ENCODE results near the gene NR2C2. TPM values are rescaled to one million over a fixed set of nuclear protein-coding genes. Genes with fewer than 3 reads are reported as not detected.

Gene NR2C2
- polyA plus RNA-seq, 1 experiment = 17.9 TPM

- no peaks in the 10 kb centered on the region for H3K27me3 ChIP-seq (ENCODE audit: control insufficient read depth, insufficient read depth, low read length)
- ChIA-PET POLR2A (no interaction called here), CTCF (no interaction called here)
- no peak for DNase-seq (ENCODE audit: low read depth)
- no peak for TF ChIP-seq CTCF (IDR thresholded peaks at IDR 0.05; ENCODE audit: insufficient read depth, low read depth, low read length)
- H3K4me3 ChIP-seq (ENCODE audit: low read depth, low read length) = no peak overlapping the region
- H3K36me3 ChIP-seq (ENCODE audit: control insufficient read depth, insufficient read depth, low read length) = peaks cover 26% of the 10 kb centered on the region
Observed at GRCh38 chr3:15074500-15074899, 127.1 kb downstream of the NR2C2 start.

- Histone ChIP-seq H3K4me3 (ENCODE audit: low read depth, low read length) (no peak overlapping the region), H3K27me3 (ENCODE audit: control insufficient read depth, insufficient read depth, low read length) (no peaks in the 10 kb centered on the region), H3K36me3 (ENCODE audit: control insufficient read depth, insufficient read depth, low read length) (peaks cover 38% of the 10 kb centered on the region)
- no peak for TF ChIP-seq CTCF (IDR thresholded peaks at IDR 0.05; ENCODE audit: insufficient read depth, low read depth, low read length)
- ChIA-PET CTCF (no interaction called here), POLR2A (no interaction called here)
- no peak for DNase-seq (ENCODE audit: low read depth)
Observed at GRCh38 chr3:15079091-15079490, 131.7 kb downstream of the NR2C2 start.

GRCh38 chr3:15081960-15082664 is 134.7 kb downstream of the NR2C2 start:
- CTCF ChIA-PET = interaction anchor here (1.4 kb wide), 1 partner anchor 12 kb away, joined by 3 read pairs; no protein-coding TSS in a partner anchor
- no peak overlapping the region for H3K4me3 ChIP-seq (ENCODE audit: low read depth, low read length)
- POLR2A ChIA-PET = no interaction called here
- H3K27me3 ChIP-seq (ENCODE audit: control insufficient read depth, insufficient read depth, low read length) = no peaks in the 10 kb centered on the region
- TF ChIP-seq CTCF (IDR thresholded peaks at IDR 0.05; ENCODE audit: insufficient read depth, low read depth, low read length) = no peak
- H3K36me3 ChIP-seq (ENCODE audit: control insufficient read depth, insufficient read depth, low read length) = peaks cover 38% of the 10 kb centered on the region
- no peak for DNase-seq (ENCODE audit: low read depth)

GRCh38 chr3:15083252-15083651 is 135.9 kb downstream of the NR2C2 start:
- ChIA-PET CTCF (interaction anchor here (1.4 kb wide), 1 partner anchor 11 kb away, joined by 3 read pairs; no protein-coding TSS in a partner anchor), POLR2A (no interaction called here)
- TF ChIP-seq CTCF (IDR thresholded peaks at IDR 0.05; ENCODE audit: insufficient read depth, low read depth, low read length) = no peak
- Histone ChIP-seq H3K4me3 (ENCODE audit: low read depth, low read length) (no peak overlapping the region), H3K36me3 (ENCODE audit: control insufficient read depth, insufficient read depth, low read length) (peaks cover 29% of the 10 kb centered on the region), H3K27me3 (ENCODE audit: control insufficient read depth, insufficient read depth, low read length) (no peaks in the 10 kb centered on the region)
- no peak for DNase-seq (ENCODE audit: low read depth)

GRCh38 chr3:15086263-15086662 is 138.9 kb downstream of the NR2C2 start:
- no peak for TF ChIP-seq CTCF (IDR thresholded peaks at IDR 0.05; ENCODE audit: insufficient read depth, low read depth, low read length)
- H3K4me3 ChIP-seq (ENCODE audit: low read depth, low read length) = no peak overlapping the region
- H3K36me3 ChIP-seq (ENCODE audit: control insufficient read depth, insufficient read depth, low read length) = peaks cover 29% of the 10 kb centered on the region
- POLR2A ChIA-PET = no interaction called here
- no peaks in the 10 kb centered on the region for H3K27me3 ChIP-seq (ENCODE audit: control insufficient read depth, insufficient read depth, low read length)
- DNase-seq (ENCODE audit: low read depth) = no peak
- CTCF ChIA-PET = no interaction called here
